Caco-2 (cell line): ENCODE results near the gene PSME1. TPM values are rescaled to one million over a fixed set of nuclear protein-coding genes. Genes with fewer than 3 reads are reported as not detected.
A peak's percentile ranks its signal among the peaks of the same experiment; 100 is the strongest.

ENCODE experiments used
- BruUV-seq: library from RNA; stranded (reverse); fragments of 400-500 nt; replicated peaks from 2 replicates; lab custom pipeline; 2021; lab: Mats Ljungman, UMichigan
- CTCF ChIA-PET: fragments of 300-600 bp; sonication (Branson Sonifier 250); formaldehyde crosslinking; loops from one replicate; lab custom pipeline; 2022; ENCODE audit warnings: antibody characterized with exemption; lab: Charles Lee
- POLR2A ChIA-PET: fragments of 300-600 bp; sonication (Branson Sonifier 250); formaldehyde crosslinking; loops from one replicate; lab custom pipeline; 2022; ENCODE audit warnings: antibody characterized with exemption; lab: Charles Lee
- DNase-seq, 2 experiments: peaks; one replicate each; pipeline versions ENCODE4 v3.0.0 to v3.0.0-alpha.2; 2020 to 2022
- H3K27me3 ChIP-seq: replicated peaks from 2 replicates; pipeline ENCODE4 v1.6.0; 2011; ENCODE audit warnings: low read length; ENCODE audit not compliant: control insufficient read depth, insufficient read depth
- H3K36me3 ChIP-seq: 2 replicates; pipeline ENCODE4 v1.5.1; 2011; ENCODE audit warnings: low read length; ENCODE audit not compliant: control insufficient read depth, insufficient read depth
- H3K4me1 ChIP-seq: fragments of 250-450 bp; sonication (Bioruptor Pico); 2 replicates; pipeline ENCODE4 v1.5.1; 2020; ENCODE audit warnings: mild to moderate bottlenecking
- H3K4me3 ChIP-seq: 2 replicates; pipeline ENCODE4 v1.5.1; 2011; ENCODE audit warnings: low read depth, mild to moderate bottlenecking, control low read depth, low read length
- H3K9me3 ChIP-seq: fragments of 250-450 bp; sonication (Bioruptor Pico); 2 replicates; pipeline ENCODE4 v1.5.1; 2020; ENCODE audit warnings: mild to moderate bottlenecking, moderate library complexity
- H3K27ac Mint-ChIP-seq: one replicate; pipeline ENCODE4 v1.8.0; 2022; ENCODE audit warnings: mixed read lengths; ENCODE audit not compliant: unreplicated experiment
- H3K27me3 Mint-ChIP-seq: one replicate; pipeline ENCODE4 v1.8.0; 2022; ENCODE audit warnings: mixed read lengths; ENCODE audit not compliant: insufficient read depth, unreplicated experiment
- H3K36me3 Mint-ChIP-seq: one replicate; pipeline ENCODE4 v1.8.0; 2022; ENCODE audit warnings: mild to moderate bottlenecking, mixed read lengths; ENCODE audit not compliant: insufficient read depth, unreplicated experiment
- H3K4me1 Mint-ChIP-seq: one replicate; pipeline ENCODE4 v1.8.0; 2022; ENCODE audit warnings: low read depth, mixed read lengths; ENCODE audit not compliant: unreplicated experiment
- H3K4me3 Mint-ChIP-seq: one replicate; pipeline ENCODE4 v1.8.0; 2022; ENCODE audit warnings: mild to moderate bottlenecking, moderate library complexity, mixed read lengths; ENCODE audit not compliant: unreplicated experiment
- H3K9me3 Mint-ChIP-seq: one replicate; pipeline ENCODE4 v1.8.0; 2022; ENCODE audit warnings: mixed read lengths; ENCODE audit not compliant: unreplicated experiment
- CTCF ChIP-seq, 2 experiments: fragments of 200-600 bp in 1 of 2; IDR thresholded peaks; 1 replicate in 1 of 2; 2 replicates in 1 of 2; pipeline versions ENCODE4 v1.5.1 to v1.8.0; 2011 to 2022; ENCODE audit warnings: antibody characterized with exemption in 1 of 2, control low read depth in 1 of 2, inconsistent platforms in 1 of 2, low read depth in 1 of 2, low read length in 1 of 2, mild to moderate bottlenecking in 1 of 2, moderate library complexity in 1 of 2; ENCODE audit not compliant: insufficient read depth in 1 of 2, severe bottlenecking in 1 of 2, unreplicated experiment in 1 of 2
- intact Hi-C: fragments of 100-400 bp; cut with micrococcal nuclease; formaldehyde crosslinking; loops from one replicate; pipeline ENCODE4 v1.10.0; 2022; ENCODE audit not compliant: unreplicated experiment
- total RNA-seq: library from RNA; stranded (reverse); gene quantifications from 2 replicates; pipeline ENCODE4 v1.2.3, GENCODE V29; 2022

The PSME1 gene
- total RNA-seq, 1 experiment from 2014 or later = 141 TPM

GRCh38 chr14:24116128-24116814 lies 19.7 kb upstream of the PSME1 start:
- no peaks in the 10 kb centered on the region for H3K4me1 ChIP-seq
- peak overlapping the region; percentile 74 for H3K4me3 ChIP-seq
- Mint-ChIP-seq H3K27me3 (no peaks in the 10 kb centered on the region), H3K36me3 (peaks cover 40% of the 10 kb centered on the region), H3K4me1 (peaks cover 13% of the 10 kb centered on the region), H3K9me3 (no peaks in the 10 kb centered on the region), H3K4me3 (peak overlapping the region; percentile 100), H3K27ac (no peak overlapping the region)
- ChIA-PET CTCF (interaction anchor here (3.1 to 3.3 kb wide), 2 partner anchors 23 to 45 kb away, joined by 17 to 26 read pairs; partner anchors contain the start of genes IRF9 and PCK2), POLR2A (interaction anchor here (3.1 to 3.3 kb wide), 2 partner anchors 20 to 30 kb away, joined by 46 to 57 read pairs; partner anchors contain the start of genes PSME1, PSME2 and RNF31)
- DNase-seq = no peak
- no peaks in the 10 kb centered on the region for H3K27me3 ChIP-seq
- H3K9me3 ChIP-seq = no peaks in the 10 kb centered on the region
- intact Hi-C loops = no loop called here
- no peak for TF ChIP-seq CTCF (IDR thresholded peaks at IDR 0.05; ENCODE audit: insufficient read depth in 1 of 2, low read depth in 1 of 2, low read length in 1 of 2, severe bottlenecking in 1 of 2, unreplicated experiment in 1 of 2)
- peaks cover 6% of the 10 kb centered on the region for H3K36me3 ChIP-seq
- BruUV-seq = no TSS peak

GRCh38 chr14:24117179-24117578 lies 18.8 kb upstream of the PSME1 start:
- no peak overlapping the region for H3K27ac Mint-ChIP-seq
- no peaks in the 10 kb centered on the region for H3K27me3 ChIP-seq
- ChIA-PET CTCF (no interaction called here), POLR2A (interaction anchor here (0.9 kb wide), 1 partner anchor 23 kb away, joined by 3 read pairs; the partner anchor contains the start of gene PCK2)
- no peak for DNase-seq
- H3K4me1 Mint-ChIP-seq = peaks cover 13% of the 10 kb centered on the region
- H3K9me3 ChIP-seq = no peaks in the 10 kb centered on the region
- no TSS peak for BruUV-seq
- H3K36me3 ChIP-seq = peaks cover 6% of the 10 kb centered on the region
- no peaks in the 10 kb centered on the region for H3K9me3 Mint-ChIP-seq
- peaks cover 40% of the 10 kb centered on the region for H3K36me3 Mint-ChIP-seq
- H3K4me1 ChIP-seq = no peaks in the 10 kb centered on the region
- H3K27me3 Mint-ChIP-seq = no peaks in the 10 kb centered on the region
- intact Hi-C loops = no loop called here
- H3K4me3 ChIP-seq = no peak overlapping the region
- no peak overlapping the region for H3K4me3 Mint-ChIP-seq
- TF ChIP-seq CTCF (IDR thresholded peaks at IDR 0.05; ENCODE audit: insufficient read depth in 1 of 2, low read depth in 1 of 2, low read length in 1 of 2, severe bottlenecking in 1 of 2, unreplicated experiment in 1 of 2) = no peak

GRCh38 chr14:24119691-24120090 lies 16.3 kb upstream of the PSME1 start:
- Mint-ChIP-seq H3K36me3 (peaks cover 35% of the 10 kb centered on the region), H3K4me1 (peaks cover 13% of the 10 kb centered on the region), H3K4me3 (no peak overlapping the region), H3K27me3 (no peaks in the 10 kb centered on the region), H3K9me3 (no peaks in the 10 kb centered on the region), H3K27ac (no peak overlapping the region)
- ChIA-PET CTCF (no interaction called here), POLR2A (no interaction called here)
- no peak for DNase-seq
- Histone ChIP-seq H3K4me1 (no peaks in the 10 kb centered on the region), H3K9me3 (no peaks in the 10 kb centered on the region), H3K27me3 (no peaks in the 10 kb centered on the region), H3K4me3 (no peak overlapping the region), H3K36me3 (peaks cover 6% of the 10 kb centered on the region)
- intact Hi-C loops = no loop called here
- TF ChIP-seq CTCF (IDR thresholded peaks at IDR 0.05; ENCODE audit: insufficient read depth in 1 of 2, low read depth in 1 of 2, low read length in 1 of 2, severe bottlenecking in 1 of 2, unreplicated experiment in 1 of 2) = no peak
- BruUV-seq = no TSS peak
